Ishikawa (cell line): ENCODE measurements around the gene SVBP.

Experiments used
- CEBPB ChIP-seq: IDR thresholded peaks from 2 replicates; pipeline ENCODE4 v1.6.1; 2012
- CREB1 ChIP-seq: IDR thresholded peaks from 2 replicates; pipeline ENCODE4 v1.6.1; 2012; ENCODE audit warnings: low read depth
- EP300 ChIP-seq: IDR thresholded peaks from 2 replicates; pipeline ENCODE4 v1.6.1; 2012; ENCODE audit warnings: borderline replicate concordance
- FOXM1 ChIP-seq: IDR thresholded peaks from 2 replicates; pipeline ENCODE4 v1.6.1; 2012; ENCODE audit warnings: low read depth, borderline replicate concordance
- NFIC ChIP-seq: IDR thresholded peaks from 2 replicates; pipeline ENCODE4 v1.6.1; 2012
- RAD21 ChIP-seq: IDR thresholded peaks from 2 replicates; pipeline ENCODE4 v1.6.1; 2012; ENCODE audit warnings: low read depth
- TAF1 ChIP-seq: IDR thresholded peaks from 2 replicates; pipeline ENCODE4 v1.6.1; 2012; ENCODE audit warnings: low read depth, mild to moderate bottlenecking
- TCF12 ChIP-seq: IDR thresholded peaks from 2 replicates; pipeline ENCODE4 v1.6.1; 2012; ENCODE audit warnings: low read depth
- TEAD4 ChIP-seq: IDR thresholded peaks from 2 replicates; pipeline ENCODE4 v1.6.1; 2012
- YY1 ChIP-seq: IDR thresholded peaks from 2 replicates; pipeline ENCODE4 v1.6.1; 2012; ENCODE audit warnings: low read depth
- ZBTB7A ChIP-seq: IDR thresholded peaks from 2 replicates; pipeline ENCODE4 v1.6.1; 2012; ENCODE audit warnings: low read depth
- TF ChIP-seq, protein P1 (sequence below): IDR thresholded peaks from 2 replicates; pipeline ENCODE4 v1.6.1; 2012; ENCODE audit warnings: low read depth, mild to moderate bottlenecking
- TF ChIP-seq, protein P2 (sequence below): IDR thresholded peaks from 2 replicates; pipeline ENCODE4 v1.6.1; 2012

DNA sequence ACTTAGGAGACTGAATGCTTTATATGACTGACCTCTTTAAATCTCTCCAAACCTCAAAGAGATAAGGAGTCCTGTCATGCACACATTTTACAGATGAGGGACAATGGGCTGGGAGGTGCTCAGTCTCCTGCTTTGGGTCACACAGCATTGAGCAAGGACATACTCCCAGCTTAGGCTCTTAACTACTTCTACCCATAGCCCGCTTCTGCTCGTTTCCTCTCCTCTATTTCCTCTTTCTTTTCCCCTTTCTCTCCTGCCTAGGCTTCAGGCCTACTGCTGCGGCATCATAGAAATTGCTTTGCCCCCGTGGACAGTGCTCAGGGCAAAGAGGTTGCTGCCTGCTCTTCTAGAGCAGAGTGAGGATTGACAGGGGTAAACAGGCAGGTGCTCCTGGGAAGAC lies 16.8 kb upstream of the SVBP start:
- no peak for TF ChIP-seq YY1
- TF ChIP-seq, protein P1, sequence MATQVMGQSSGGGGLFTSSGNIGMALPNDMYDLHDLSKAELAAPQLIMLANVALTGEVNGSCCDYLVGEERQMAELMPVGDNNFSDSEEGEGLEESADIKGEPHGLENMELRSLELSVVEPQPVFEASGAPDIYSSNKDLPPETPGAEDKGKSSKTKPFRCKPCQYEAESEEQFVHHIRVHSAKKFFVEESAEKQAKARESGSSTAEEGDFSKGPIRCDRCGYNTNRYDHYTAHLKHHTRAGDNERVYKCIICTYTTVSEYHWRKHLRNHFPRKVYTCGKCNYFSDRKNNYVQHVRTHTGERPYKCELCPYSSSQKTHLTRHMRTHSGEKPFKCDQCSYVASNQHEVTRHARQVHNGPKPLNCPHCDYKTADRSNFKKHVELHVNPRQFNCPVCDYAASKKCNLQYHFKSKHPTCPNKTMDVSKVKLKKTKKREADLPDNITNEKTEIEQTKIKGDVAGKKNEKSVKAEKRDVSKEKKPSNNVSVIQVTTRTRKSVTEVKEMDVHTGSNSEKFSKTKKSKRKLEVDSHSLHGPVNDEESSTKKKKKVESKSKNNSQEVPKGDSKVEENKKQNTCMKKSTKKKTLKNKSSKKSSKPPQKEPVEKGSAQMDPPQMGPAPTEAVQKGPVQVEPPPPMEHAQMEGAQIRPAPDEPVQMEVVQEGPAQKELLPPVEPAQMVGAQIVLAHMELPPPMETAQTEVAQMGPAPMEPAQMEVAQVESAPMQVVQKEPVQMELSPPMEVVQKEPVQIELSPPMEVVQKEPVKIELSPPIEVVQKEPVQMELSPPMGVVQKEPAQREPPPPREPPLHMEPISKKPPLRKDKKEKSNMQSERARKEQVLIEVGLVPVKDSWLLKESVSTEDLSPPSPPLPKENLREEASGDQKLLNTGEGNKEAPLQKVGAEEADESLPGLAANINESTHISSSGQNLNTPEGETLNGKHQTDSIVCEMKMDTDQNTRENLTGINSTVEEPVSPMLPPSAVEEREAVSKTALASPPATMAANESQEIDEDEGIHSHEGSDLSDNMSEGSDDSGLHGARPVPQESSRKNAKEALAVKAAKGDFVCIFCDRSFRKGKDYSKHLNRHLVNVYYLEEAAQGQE, result no peak
- TF ChIP-seq RAD21, result no peak
- TF ChIP-seq, protein P2, sequence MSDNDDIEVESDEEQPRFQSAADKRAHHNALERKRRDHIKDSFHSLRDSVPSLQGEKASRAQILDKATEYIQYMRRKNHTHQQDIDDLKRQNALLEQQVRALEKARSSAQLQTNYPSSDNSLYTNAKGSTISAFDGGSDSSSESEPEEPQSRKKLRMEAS, result no peak
- no peak for TF ChIP-seq TEAD4
- TF ChIP-seq EP300, result no peak
- TF ChIP-seq TAF1, result no peak
- TF ChIP-seq CEBPB, result no peak
- TF ChIP-seq CREB1, result no peak
- no peak for TF ChIP-seq FOXM1
- TF ChIP-seq TCF12, result no peak
- no peak for TF ChIP-seq NFIC
- no peak for TF ChIP-seq ZBTB7A
